ENCODE data around the gene PLEKHB2. TPM values are rescaled to one million over a fixed set of nuclear protein-coding genes. Genes with fewer than 3 reads are reported as not detected.

Gene PLEKHB2
- total RNA-seq, 1 donor from 2014 or later = 53.9 TPM

GRCh38 chr2:131127076-131127475 lies 21.9 kb downstream of the PLEKHB2 start:
- no peaks in the 10 kb centered on the region for H3K4me1 Mint-ChIP-seq (ENCODE audit: unreplicated experiment)
- H3K27ac Mint-ChIP-seq (ENCODE audit: unreplicated experiment) = no peak overlapping the region
- no peak overlapping the region for H3K4me3 Mint-ChIP-seq (ENCODE audit: unreplicated experiment)
- H3K27me3 Mint-ChIP-seq (ENCODE audit: unreplicated experiment) = no peaks in the 10 kb centered on the region
- peaks cover 61% of the 10 kb centered on the region for H3K36me3 Mint-ChIP-seq (ENCODE audit: unreplicated experiment)
- no peak for DNase-seq (ENCODE audit: extremely low spot score, unreplicated experiment)
- H3K9me3 Mint-ChIP-seq (ENCODE audit: unreplicated experiment) = no peaks in the 10 kb centered on the region
- TF ChIP-seq, protein P1, sequence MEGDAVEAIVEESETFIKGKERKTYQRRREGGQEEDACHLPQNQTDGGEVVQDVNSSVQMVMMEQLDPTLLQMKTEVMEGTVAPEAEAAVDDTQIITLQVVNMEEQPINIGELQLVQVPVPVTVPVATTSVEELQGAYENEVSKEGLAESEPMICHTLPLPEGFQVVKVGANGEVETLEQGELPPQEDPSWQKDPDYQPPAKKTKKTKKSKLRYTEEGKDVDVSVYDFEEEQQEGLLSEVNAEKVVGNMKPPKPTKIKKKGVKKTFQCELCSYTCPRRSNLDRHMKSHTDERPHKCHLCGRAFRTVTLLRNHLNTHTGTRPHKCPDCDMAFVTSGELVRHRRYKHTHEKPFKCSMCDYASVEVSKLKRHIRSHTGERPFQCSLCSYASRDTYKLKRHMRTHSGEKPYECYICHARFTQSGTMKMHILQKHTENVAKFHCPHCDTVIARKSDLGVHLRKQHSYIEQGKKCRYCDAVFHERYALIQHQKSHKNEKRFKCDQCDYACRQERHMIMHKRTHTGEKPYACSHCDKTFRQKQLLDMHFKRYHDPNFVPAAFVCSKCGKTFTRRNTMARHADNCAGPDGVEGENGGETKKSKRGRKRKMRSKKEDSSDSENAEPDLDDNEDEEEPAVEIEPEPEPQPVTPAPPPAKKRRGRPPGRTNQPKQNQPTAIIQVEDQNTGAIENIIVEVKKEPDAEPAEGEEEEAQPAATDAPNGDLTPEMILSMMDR (IDR thresholded peaks at IDR 0.05) = no peak

- Mint-ChIP-seq H3K4me1 (ENCODE audit: unreplicated experiment) (no peaks in the 10 kb centered on the region), H3K9me3 (ENCODE audit: unreplicated experiment) (no peaks in the 10 kb centered on the region), H3K4me3 (ENCODE audit: unreplicated experiment) (no peak overlapping the region), H3K27ac (ENCODE audit: unreplicated experiment) (no peak overlapping the region), H3K27me3 (ENCODE audit: unreplicated experiment) (no peaks in the 10 kb centered on the region), H3K36me3 (ENCODE audit: unreplicated experiment) (peaks cover 62% of the 10 kb centered on the region)
- no peak for DNase-seq (ENCODE audit: extremely low spot score, unreplicated experiment)
- TF ChIP-seq, protein P1 (IDR thresholded peaks at IDR 0.05) = no peak
Observed at GRCh38 chr2:131127981-131128380, 22.8 kb downstream of the PLEKHB2 start.

DNA sequence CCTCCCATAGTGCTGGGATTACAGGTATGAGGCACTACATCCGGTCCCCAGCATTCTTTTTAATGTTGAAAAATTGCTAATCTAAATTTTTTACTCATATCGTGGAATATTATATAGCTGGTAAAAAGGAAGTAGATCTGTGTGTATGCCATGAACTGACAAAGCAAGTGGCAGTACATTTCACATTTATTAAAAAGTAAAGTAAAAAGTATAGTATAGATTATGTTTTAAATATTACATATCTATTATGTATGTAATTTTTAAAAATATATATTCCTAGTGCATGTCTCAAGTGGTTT lies 25.1 kb downstream of the PLEKHB2 start:
- DNase-seq (ENCODE audit: extremely low spot score, unreplicated experiment) = no peak
- no peaks in the 10 kb centered on the region for H3K4me1 Mint-ChIP-seq (ENCODE audit: unreplicated experiment)
- H3K9me3 Mint-ChIP-seq (ENCODE audit: unreplicated experiment) = no peaks in the 10 kb centered on the region
- TF ChIP-seq, protein P1 (IDR thresholded peaks at IDR 0.05) = no peak
- no peak overlapping the region for H3K27ac Mint-ChIP-seq (ENCODE audit: unreplicated experiment)
- peaks cover 64% of the 10 kb centered on the region for H3K36me3 Mint-ChIP-seq (ENCODE audit: unreplicated experiment)
- H3K27me3 Mint-ChIP-seq (ENCODE audit: unreplicated experiment) = no peaks in the 10 kb centered on the region
- no peak overlapping the region for H3K4me3 Mint-ChIP-seq (ENCODE audit: unreplicated experiment)

DNA sequence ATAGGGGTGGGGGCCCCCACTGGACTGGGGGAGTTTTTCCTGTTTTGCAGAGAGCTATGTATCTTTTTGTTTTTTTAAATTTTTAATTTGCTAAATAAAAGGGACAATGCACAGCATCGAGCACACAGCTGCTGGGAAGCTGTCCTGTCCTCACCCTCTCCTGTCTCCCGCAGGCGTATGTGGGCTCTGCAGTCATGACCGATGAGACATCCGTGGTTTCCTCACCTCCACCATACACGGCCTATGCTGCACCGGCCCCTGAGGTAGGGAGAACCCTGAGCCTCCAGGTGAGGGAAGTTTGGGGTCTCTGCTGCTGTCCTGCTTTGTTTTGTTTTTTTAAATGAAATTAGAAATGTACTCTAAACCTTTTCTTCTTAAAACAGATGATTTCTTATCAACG lies 27.6 kb downstream of the PLEKHB2 start:
- H3K4me1 Mint-ChIP-seq (ENCODE audit: unreplicated experiment) = no peaks in the 10 kb centered on the region
- no peaks in the 10 kb centered on the region for H3K27me3 Mint-ChIP-seq (ENCODE audit: unreplicated experiment)
- no peak overlapping the region for H3K27ac Mint-ChIP-seq (ENCODE audit: unreplicated experiment)
- H3K4me3 Mint-ChIP-seq (ENCODE audit: unreplicated experiment) = no peak overlapping the region
- no peak for DNase-seq (ENCODE audit: extremely low spot score, unreplicated experiment)
- TF ChIP-seq, protein P1 (IDR thresholded peaks at IDR 0.05) = no peak
- H3K9me3 Mint-ChIP-seq (ENCODE audit: unreplicated experiment) = no peaks in the 10 kb centered on the region
- H3K36me3 Mint-ChIP-seq (ENCODE audit: unreplicated experiment) = peaks cover 48% of the 10 kb centered on the region

DNA sequence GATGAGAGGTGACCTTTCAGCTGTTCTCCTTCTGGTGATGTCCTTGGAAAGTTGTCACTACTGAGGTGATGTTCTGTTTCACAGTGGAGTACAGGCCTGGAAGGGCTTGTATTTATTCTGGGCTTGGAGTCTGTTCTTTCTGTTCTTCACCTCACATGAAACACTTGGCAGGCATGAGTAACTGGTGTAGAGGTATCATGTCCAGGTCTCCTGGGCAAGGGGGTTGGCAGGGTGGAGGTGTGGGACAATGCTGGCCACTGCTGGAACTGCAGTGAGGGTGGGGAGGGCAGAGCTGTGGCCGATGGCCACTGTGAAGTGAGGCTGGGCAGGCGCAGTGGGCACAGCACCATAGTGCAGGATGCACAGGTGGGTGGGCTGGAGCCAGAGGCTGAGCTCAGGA lies 35.4 kb downstream of the PLEKHB2 start:
- TF ChIP-seq, protein P1 (IDR thresholded peaks at IDR 0.05) = no peak
- H3K4me3 Mint-ChIP-seq (ENCODE audit: unreplicated experiment) = no peak overlapping the region
- no peak overlapping the region for H3K27ac Mint-ChIP-seq (ENCODE audit: unreplicated experiment)
- H3K9me3 Mint-ChIP-seq (ENCODE audit: unreplicated experiment) = no peaks in the 10 kb centered on the region
- DNase-seq (ENCODE audit: extremely low spot score, unreplicated experiment) = no peak
- no peaks in the 10 kb centered on the region for H3K4me1 Mint-ChIP-seq (ENCODE audit: unreplicated experiment)
- no peaks in the 10 kb centered on the region for H3K27me3 Mint-ChIP-seq (ENCODE audit: unreplicated experiment)
- H3K36me3 Mint-ChIP-seq (ENCODE audit: unreplicated experiment) = peaks cover 43% of the 10 kb centered on the region

Measured in osteocyte (in vitro differentiated cells).